Measurements from ENCODE around the gene CLEC3A.
"Not testable (repeated sequence)": the region's sequence is repeated elsewhere in the genome, so short reads cannot be mapped to it uniquely, and the experiment has no call there.

CLEC3A gene, protein sequence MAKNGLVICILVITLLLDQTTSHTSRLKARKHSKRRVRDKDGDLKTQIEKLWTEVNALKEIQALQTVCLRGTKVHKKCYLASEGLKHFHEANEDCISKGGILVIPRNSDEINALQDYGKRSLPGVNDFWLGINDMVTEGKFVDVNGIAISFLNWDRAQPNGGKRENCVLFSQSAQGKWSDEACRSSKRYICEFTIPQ

GRCh38 chr16:78022347-78023060 lies at the start of gene CLEC3A:
CLEC3A (plus strand) TSS chr16:78022548; CDS start chr16:78022627, 79 bp downstream.
- DNase-seq (ENCODE audit: low spot score), result no peak

GRCh38 chr16:77974883-77975282 lies 47.5 kb upstream of the CLEC3A start:
- no peak for DNase-seq (ENCODE audit: low spot score)

DNA sequence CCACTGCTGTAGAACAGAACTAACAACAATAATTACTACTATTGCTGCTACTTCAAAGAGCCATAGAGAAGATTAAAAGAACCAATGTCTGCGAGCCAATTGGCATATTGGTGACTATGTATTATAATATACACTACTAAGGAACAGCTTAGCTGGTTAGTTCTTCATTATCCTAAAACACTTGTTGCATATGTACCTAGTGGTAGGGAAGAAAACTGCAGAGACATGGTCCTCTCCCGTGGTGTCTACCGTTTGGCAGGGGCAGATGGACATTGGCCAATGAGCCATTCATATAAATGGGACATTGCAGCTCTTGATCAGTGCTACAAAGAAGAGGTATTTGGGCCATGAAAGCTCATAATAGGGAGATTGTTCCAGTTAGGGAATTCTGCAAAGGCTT lies 46.4 kb upstream of the CLEC3A start:
- no peak for DNase-seq (ENCODE audit: low spot score)

- no peak for DNase-seq (ENCODE audit: low spot score)
Measured at GRCh38 chr16:77977339-77977738, 45.0 kb upstream of the CLEC3A start.

DNA sequence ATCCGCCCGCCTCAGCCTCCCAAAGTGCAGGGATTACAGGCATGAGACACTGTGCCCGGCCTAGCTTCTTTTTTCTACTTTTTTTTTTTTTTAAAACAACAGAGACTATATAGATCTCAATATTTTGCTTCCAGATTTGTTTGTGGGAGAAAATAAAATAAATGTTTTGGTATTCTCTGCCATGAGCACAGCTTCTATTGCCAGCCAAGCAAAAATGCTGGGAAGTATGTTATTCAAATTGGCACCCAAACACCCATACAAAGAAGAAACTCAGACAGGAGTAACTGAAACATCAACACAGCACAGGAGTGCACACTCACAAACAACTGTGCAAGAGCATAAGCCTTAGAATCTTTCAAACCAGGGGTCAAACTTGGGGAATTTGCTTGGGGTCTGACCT lies 37.2 kb upstream of the CLEC3A start:
- DNase-seq (ENCODE audit: low spot score), result no peak

DNA sequence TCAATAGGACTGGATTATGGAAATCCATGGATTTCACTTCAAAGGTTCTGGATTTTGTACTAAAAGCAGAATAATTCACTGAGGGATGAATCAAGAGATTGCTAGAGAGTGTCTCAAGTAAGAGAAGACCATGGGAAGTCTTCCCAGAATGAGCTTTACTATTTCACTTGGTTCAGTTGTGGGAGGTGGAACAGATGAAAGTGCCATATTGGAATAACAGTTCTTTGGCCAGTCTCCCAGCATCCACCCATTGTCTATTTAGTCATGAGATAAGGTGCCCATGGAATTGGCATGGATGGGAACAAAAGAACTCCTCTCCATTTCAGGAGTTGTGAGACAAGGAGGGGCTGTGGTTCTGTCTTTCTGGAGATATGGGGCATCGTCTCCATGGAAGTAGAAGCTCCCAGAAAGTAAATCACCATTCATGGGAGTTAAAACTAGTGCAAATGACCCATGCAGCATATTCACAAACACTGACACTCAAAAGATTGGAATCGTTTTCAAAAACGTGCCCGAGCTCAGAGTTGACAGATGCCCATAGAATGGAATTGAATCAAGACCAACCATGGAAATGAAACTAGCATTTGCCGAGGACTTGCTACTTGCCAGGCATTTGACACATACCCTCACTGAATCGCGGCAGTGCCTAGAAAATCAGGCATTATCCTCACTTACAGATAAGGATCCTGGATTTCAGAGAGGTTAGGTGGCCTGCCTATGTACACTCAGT lies 36.2 kb upstream of the CLEC3A start:
- no peak for DNase-seq (ENCODE audit: low spot score)

DNA sequence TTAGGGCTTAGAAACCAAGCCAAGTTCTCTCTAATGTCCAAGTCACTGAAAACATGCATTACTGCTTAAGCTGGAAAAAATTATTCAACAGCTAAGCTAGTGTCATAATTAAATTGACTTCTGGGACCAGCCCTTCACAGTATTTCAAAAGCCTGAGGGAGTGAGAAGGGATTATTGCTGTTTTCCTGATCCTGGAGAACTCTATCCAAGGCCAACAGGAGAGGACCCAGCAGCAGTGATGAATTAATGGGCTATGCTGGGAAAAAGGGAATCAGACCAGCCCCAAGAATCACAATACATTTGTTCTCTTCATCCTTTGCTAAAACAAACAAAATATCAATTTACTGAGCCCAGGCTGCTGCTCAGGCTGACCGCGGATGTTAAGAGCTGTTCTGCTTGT lies 34.5 kb upstream of the CLEC3A start:
- no peak for DNase-seq (ENCODE audit: low spot score)

DNA sequence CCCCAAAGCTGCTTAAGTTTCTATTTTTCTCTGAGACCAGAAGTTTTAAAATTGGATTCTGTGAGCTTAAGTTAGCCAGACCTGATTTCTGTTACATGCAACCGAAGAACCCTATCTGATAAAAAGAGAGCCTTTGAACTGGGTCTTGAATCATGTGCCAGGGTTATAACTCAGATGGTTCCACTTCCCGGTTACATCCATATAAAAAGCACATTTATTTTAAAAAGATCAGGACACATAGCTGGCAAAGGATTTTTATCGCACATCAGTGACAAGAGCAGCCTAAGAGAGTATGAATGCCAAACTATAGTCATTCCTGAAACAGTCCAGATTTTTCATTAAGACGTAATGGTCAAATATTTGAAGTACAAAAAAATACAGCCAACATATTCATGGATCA lies 32.5 kb upstream of the CLEC3A start:
- DNase-seq (ENCODE audit: low spot score), result no peak

GRCh38 chr16:77991701-77992100 lies 30.6 kb upstream of the CLEC3A start:
- no peak for DNase-seq (ENCODE audit: low spot score)

DNA sequence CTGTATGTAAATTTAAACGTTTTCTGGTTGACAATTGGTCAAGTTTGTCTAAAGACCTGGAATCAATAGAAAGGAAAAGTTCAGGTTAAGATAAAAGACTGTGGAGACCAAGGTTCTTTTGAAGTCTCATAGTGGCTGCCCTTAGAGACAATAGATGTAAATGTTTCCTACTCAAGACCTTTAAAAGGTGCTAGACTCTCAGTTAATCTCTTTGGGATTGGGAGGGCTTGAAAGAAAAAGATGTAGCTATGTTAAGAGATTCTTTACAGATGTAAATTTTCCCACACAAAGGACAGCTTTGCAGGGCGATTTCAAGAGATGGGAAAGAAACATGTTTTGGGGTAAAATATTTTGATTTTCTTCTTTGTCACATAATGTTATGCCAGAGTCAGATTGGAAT lies 30.0 kb upstream of the CLEC3A start:
- not testable (repeated sequence) for DNase-seq (ENCODE audit: low spot score)

DNA sequence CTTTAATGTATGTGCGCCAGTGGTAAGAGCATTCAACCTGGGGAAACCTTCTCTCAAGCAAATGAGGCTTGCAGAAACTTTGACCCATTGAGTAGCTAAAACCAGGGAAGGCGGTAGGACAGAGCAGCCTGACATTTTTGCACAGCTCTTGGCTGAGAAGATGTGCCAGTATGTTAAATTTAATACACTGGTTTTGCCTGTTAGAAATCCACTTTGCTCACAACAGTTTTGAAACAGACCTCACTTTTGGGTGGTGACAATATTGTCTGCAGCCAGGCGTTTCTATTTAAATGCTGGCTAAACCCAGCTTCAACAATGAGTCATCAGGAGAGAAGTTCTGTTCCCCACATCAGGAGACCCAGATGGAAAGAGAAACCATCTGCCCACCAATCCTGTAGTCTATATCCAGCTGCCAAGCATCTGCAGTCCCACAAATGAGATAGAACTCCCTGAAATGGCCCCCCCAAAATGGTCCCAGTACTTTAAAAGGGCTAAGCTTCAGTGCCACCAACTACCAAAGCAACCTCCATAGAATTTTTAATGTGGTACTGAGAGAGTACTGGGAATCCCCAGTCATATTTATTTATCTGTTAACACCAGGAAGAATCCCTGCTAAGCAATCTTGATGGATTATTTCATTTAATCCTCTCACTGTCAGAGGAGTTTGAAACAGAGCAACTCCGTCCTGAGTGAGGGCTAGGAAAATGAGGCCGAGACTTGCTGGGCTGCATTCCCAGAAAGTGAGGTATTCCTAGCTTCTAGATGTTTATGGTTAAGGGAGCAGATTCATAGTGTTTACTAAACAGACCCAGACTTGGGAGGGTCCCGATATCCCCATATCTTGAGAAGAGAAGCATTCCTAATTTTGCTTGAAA lies 29.0 kb upstream of the CLEC3A start:
- no peak for DNase-seq (ENCODE audit: low spot score)

DNA sequence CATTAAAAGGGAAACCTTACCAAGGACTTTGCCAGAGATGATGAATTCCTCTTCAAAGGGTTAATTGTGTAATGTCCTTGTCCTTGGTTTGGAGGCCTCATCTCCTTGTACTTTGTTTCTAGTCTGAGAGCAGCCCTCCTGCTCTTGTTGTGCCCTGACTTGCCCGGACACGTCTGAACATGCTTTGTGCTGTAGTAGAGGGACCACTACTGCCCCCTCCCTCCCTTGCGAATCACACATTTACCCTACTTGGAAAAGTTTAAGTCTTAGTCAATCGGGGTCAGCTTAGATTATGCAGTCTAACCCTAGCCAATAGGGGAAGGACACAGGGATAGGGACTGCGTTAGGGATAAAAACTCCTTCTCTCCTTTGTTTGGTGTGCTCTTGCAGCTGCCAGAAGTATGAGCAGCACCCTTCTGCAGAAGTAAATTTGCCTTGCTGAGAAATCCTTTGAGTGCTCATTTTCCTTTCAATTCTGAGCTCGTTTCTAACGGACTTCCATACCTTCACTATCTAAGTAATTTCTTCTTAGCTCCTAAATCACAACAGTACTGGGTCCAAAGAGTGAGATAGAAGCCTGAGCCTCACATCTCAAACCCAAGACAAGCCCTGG lies 26.4 kb upstream of the CLEC3A start:
- no peak for DNase-seq (ENCODE audit: low spot score)

DNA sequence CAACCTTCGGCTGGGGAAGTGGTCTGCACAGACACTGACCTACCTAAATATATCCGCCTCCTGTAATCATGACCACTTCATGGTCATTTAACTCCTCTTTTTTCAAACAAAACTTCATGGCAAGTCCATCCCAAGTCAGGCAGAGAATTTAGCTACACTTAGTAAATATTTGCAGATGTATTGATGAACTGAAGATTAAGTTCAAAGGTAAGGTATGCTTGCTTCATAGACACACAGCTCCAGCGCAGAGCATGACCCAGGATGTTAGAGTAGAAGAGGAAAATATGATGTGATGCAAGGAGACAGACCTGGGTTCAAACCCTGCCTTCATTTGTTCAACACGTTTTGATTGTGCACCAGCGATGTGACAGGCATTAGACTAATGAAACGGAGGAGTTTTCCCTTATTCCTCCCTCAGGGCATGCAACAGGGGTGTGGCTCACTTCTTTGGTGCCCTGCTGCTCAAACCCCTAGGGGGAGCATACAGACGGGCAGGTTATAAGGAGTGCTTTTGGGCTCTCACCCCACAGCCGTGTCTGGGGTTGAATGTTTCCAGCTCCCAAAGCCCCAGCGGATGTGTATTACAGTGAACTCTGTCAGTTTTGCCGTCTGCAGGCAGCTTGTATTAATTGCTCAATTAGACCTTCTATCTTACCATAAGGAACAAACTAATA lies 23.9 kb upstream of the CLEC3A start:
- DNase-seq (ENCODE audit: low spot score), result no peak

DNA sequence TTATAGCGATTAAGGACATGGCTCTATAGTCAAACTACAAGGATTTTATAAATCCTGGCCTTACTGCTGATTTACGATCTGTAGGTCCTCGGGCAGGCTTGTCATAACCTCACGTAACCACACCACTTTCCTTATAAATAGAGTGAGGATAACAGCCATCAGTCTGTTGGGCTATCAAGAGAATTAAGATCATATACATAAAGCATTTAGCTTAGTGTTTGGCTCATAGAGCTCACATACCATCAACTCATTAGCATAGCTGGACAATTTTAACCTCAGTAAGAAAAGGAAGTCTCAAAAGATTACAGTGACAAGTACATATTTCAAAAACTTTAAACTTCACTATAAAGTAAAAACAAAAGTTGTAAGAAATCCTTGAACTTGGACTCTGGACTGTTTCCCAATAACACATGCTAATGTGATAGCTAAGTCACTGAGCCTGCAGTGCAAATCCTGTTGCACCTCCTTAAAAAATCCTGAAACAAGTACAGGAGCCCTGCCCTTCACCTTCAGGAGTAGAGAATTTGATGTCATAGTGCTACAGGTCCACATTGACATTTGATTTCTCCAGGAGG lies 20.8 kb upstream of the CLEC3A start:
- DNase-seq (ENCODE audit: low spot score), result no peak

- peak; percentile 69 for DNase-seq (ENCODE audit: low spot score)
Measured at GRCh38 chr16:78002915-78003538, 19.3 kb upstream of the CLEC3A start.

DNA sequence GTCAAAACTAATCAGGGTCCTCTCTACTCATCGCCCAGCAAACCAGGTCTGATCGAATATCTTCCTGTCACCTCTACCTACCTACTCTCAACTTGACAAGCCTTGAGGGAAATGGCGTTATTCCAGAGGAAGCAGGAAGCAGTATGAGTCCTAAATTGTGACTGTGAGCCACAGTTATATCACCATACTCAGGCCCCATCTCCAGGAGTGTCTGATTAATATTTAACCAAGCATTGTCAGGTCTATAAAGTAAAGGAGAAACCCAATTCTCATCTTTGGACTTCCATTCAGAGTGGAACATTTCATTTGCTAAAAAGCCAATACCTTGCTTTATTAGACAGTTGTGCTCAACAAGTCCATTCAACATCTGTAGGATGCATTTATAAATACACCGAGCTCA lies 17.8 kb upstream of the CLEC3A start:
- DNase-seq (ENCODE audit: low spot score), result no peak

DNA sequence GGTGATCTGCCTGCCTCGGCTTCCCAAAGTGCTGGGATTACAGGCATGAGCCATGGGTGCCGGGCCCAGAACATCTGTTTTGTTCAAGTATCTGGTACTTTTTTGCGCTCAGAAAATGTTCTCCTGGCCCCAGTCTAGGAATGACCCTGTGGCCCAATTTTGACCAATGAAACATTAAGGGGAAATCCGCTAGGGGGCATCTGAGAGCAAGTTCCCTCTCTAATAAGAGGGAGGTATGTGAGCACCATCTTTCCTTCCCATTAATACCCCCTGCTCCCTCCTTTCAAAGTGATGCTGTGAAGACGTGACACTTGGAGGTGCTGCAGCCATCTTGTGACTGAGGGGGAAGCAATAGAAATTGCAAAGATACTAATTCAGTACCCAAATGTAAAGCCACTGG lies 16.5 kb upstream of the CLEC3A start:
- DNase-seq (ENCODE audit: low spot score), result no peak

GRCh38 chr16:78007121-78007520 lies 15.2 kb upstream of the CLEC3A start:
- DNase-seq (ENCODE audit: low spot score), result no peak

GRCh38 chr16:78024159-78024558 lies 1.8 kb downstream of the CLEC3A start:
- no peak for DNase-seq (ENCODE audit: low spot score)

DNA sequence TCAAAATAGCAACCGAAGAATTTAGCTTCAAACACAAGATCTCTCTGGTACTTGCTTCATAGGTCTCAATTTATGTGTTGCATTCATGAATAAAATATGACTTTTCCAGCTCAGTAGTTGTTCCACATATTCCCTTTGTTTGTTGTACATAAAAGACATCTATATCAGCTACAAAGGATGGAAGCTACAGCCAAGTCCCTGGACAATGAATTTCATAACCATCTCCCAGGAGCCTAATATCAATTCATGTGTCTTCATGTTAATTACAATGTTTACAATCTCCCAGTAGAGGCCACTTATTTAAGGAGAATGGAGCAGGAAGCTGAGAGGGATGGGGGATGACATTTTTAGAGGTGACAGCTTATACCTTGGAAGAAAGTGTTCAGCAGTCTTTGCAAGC lies 3.3 kb downstream of the CLEC3A start:
- no peak for DNase-seq (ENCODE audit: low spot score)
